Measurements from ENCODE around the gene SLC4A9.

- no peak for TF ChIP-seq EZH2 (IDR thresholded peaks at IDR 0.05; ENCODE audit: borderline replicate concordance)
- no peak for TF ChIP-seq CTCF (IDR thresholded peaks at IDR 0.05; ENCODE audit: poor library complexity)
- TF ChIP-seq EZH2phosphoT487 (IDR thresholded peaks at IDR 0.05; ENCODE audit: low read depth, severe bottlenecking, unreplicated experiment) = no peak
Observed at GRCh38 chr5:140398379-140398811, 38.4 kb downstream of the SLC4A9 start.

Measured in hepatocyte (in vitro differentiated cells).